ENCODE measurements around the gene C17orf67.

C17orf67 gene

GRCh38 chr17:56744721-56745120 is 89.0 kb downstream of the C17orf67 start:
- Histone ChIP-seq H3K4me1 (ENCODE audit: control insufficient read depth, low read length) (no peaks in the 10 kb centered on the region), H3F3A (ENCODE audit: control insufficient read depth, insufficient read depth) (no peaks in the 10 kb centered on the region), H3K36me3 (ENCODE audit: control insufficient read depth, low read length) (no peaks in the 10 kb centered on the region), H3K4me3 (ENCODE audit: low read length) (no peak overlapping the region), H3K27me3 (ENCODE audit: control insufficient read depth, low read length) (peaks cover 10% of the 10 kb centered on the region; the same call in 1 of the 2 replicates), H3K9me2 (replicated peaks; ENCODE audit: control insufficient read depth, low read length) (no peaks in the 10 kb centered on the region), H3K9me3 (ENCODE audit: control insufficient read depth, insufficient read depth, low read length) (no peaks in the 10 kb centered on the region), H3K27ac (ENCODE audit: low read depth, low read length) (no peak overlapping the region), H3K4me2 (ENCODE audit: low read length) (no peak overlapping the region), H4K20me1 (ENCODE audit: control insufficient read depth, insufficient read depth, low read depth, low read length) (no peaks in the 10 kb centered on the region), H3K79me2 (ENCODE audit: control insufficient read depth, low read length) (no peaks in the 10 kb centered on the region)
- no peak for TF ChIP-seq EZH2phosphoT487 (IDR thresholded peaks at IDR 0.05; ENCODE audit: borderline replicate concordance, low read length)
- TF ChIP-seq CTCF (IDR thresholded peaks at IDR 0.05; ENCODE audit: low read depth, low read length, poor library complexity, severe bottlenecking) = no peak

DNA sequence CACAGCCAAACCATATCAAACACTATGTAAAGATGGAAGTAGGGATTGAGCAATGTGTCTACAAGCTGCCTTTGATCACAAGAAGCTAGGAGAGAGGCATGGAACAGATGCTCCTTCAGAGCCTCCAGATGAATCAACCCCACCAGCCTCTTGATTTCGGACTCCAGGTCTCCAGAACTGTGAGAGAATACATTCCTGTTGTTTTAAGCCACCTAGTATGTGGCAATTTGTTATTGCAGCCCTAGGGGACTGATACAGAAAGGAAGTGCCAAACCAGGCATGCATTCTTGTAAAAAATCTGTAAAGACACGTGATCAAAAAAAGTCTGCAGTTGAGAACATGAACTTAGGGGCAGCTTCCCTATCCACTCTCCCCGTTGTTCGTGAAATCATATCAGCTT is 91.1 kb downstream of the C17orf67 start:
- no peaks in the 10 kb centered on the region for H3K9me2 ChIP-seq (replicated peaks; ENCODE audit: control insufficient read depth, low read length)
- no peaks in the 10 kb centered on the region for H3K9me3 ChIP-seq (ENCODE audit: control insufficient read depth, insufficient read depth, low read length)
- H3K4me1 ChIP-seq (ENCODE audit: control insufficient read depth, low read length) = no peaks in the 10 kb centered on the region
- H3K79me2 ChIP-seq (ENCODE audit: control insufficient read depth, low read length) = no peaks in the 10 kb centered on the region
- no peak overlapping the region for H3K4me3 ChIP-seq (ENCODE audit: low read length)
- no peak for TF ChIP-seq CTCF (IDR thresholded peaks at IDR 0.05; ENCODE audit: low read depth, low read length, poor library complexity, severe bottlenecking)
- TF ChIP-seq EZH2phosphoT487 (IDR thresholded peaks at IDR 0.05; ENCODE audit: borderline replicate concordance, low read length) = no peak
- H3F3A ChIP-seq (ENCODE audit: control insufficient read depth, insufficient read depth) = no peaks in the 10 kb centered on the region
- no peak overlapping the region for H3K27ac ChIP-seq (ENCODE audit: low read depth, low read length)
- H4K20me1 ChIP-seq (ENCODE audit: control insufficient read depth, insufficient read depth, low read depth, low read length) = no peaks in the 10 kb centered on the region
- H3K4me2 ChIP-seq (ENCODE audit: low read length) = no peak overlapping the region
- H3K27me3 ChIP-seq (ENCODE audit: control insufficient read depth, low read length) = peaks cover 10% of the 10 kb centered on the region; the same call in 1 of the 2 replicates
- H3K36me3 ChIP-seq (ENCODE audit: control insufficient read depth, low read length) = no peaks in the 10 kb centered on the region

All from DOHH2 (cell line).